LoVo (cell line): Measurements from ENCODE around the gene ZNF580.

Experiments used
- DNase-seq: peaks from one replicate; pipeline ENCODE4 v3.0.0-alpha.2; 2016; ENCODE audit warnings: low spot score

Gene ZNF580

GRCh38 chr19:55606471-55606787, 34.4 kb upstream of the ZNF580 start:
- DNase-seq: no peak

GRCh38 chr19:55606817-55607216, 34.0 kb upstream of the ZNF580 start:
- no peak for DNase-seq

GRCh38 chr19:55609326-55609725, 31.5 kb upstream of the ZNF580 start:
- no peak for DNase-seq

GRCh38 chr19:55611300-55611982, 29.4 kb upstream of the ZNF580 start:
- no peak for DNase-seq

DNA sequence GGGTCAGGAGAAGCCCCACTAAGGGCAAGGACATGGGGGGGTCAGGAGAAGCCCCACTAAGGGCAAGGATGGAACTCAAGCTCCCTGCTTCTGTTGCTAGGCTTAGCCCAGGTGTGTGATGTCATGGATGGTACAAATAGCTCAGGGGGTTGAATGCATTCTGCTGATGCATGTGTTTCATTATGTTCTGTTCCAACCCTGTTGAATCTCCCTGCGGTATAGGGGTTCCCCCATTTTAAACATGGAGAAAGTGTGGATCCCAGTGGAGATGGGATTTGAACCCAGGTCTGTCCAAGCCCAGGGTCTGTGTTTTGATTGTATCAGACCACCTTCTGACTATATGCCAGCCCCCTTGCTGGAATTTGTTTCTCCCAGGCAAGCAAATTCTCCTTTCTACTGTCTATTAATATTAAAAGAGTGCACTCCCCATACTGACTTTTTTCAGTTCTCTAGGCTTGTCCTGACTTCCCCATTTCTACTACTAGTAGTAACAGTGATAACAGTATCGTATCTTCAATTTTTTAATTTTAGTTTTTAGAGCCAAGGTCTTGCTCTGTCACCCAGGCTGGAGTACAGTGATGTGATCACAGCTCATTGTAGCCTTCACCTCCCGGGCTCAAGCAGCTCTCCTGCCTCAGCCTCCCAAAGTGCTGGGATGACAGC, 28.7 kb upstream of the ZNF580 start:
- no peak for DNase-seq

DNA sequence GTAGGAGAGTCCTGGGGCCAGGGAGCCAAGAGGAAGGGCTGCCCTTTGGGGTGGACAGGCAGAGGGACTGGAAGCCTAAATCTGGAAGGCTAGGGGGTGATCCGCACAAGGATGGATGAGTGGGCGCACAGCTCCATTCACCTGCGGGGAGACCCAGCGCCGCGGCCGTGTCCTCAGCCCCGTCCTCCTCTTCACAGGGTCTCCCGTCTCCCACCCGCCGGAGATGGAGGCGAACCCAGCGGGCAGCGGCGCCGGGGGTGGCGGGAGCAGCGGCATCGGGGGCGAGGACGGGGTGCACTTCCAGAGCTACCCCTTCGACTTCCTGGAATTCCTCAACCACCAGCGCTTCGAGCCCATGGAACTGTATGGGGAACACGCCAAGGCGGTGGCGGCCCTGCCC, 27.4 kb upstream of the ZNF580 start:
- DNase-seq: no peak

DNA sequence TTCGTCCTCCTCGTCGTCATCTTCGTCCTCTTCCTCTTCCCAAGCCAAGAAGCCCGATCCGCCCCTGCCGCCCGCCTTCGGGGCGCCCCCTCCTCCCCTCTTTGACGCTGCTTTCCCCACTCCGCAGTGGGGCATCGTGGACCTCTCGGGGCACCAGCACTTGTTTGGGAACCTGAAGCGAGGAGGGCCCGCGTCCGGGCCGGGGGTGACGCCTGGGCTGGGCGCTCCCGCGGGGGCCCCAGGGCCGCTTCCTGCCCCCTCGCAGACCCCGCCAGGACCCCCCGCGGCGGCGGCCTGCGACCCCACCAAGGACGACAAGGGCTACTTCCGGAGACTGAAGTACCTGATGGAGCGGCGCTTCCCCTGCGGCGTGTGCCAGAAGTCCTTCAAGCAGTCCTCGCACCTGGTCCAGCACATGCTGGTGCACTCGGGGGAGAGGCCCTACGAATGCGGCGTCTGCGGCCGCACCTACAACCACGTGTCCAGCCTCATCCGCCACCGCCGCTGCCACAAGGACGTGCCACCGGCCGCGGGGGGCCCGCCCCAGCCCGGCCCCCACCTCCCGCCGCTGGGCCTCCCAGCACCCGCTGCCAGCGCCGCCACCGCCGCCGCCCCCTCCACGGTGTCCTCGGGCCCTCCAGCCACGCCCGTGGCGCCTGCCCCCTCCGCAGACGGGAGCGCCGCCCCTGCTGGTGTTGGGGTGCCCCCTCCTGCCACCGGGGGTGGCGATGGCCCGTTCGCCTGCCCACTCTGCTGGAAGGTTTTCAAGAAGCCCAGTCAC, 26.7 kb upstream of the ZNF580 start:
- no peak for DNase-seq

DNA sequence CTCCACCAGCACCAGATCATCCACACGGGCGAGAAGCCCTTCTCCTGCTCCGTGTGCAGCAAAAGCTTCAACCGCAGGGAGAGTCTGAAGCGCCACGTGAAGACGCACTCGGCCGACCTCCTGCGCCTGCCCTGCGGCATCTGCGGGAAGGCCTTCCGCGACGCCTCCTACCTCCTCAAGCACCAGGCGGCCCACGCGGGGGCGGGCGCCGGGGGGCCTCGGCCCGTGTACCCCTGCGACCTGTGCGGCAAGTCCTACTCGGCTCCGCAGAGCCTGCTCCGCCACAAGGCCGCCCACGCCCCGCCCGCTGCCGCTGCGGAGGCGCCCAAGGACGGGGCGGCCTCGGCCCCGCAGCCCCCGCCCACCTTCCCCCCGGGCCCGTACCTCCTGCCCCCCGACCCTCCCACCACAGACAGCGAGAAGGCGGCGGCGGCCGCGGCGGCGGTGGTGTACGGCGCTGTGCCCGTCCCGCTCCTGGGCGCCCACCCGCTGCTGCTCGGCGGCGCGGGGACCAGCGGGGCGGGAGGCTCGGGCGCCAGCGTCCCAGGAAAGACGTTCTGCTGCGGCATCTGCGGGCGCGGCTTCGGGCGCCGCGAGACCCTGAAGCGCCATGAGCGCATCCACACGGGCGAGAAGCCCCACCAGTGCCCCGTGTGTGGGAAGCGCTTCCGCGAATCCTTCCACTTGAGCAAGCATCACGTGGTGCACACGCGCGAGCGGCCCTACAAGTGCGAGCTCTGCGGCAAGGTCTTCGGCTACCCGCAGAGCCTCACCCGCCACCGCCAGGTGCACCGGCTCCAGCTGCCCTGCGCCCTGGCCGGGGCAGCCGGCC, 25.9 kb upstream of the ZNF580 start:
- DNase-seq: no peak

DNA sequence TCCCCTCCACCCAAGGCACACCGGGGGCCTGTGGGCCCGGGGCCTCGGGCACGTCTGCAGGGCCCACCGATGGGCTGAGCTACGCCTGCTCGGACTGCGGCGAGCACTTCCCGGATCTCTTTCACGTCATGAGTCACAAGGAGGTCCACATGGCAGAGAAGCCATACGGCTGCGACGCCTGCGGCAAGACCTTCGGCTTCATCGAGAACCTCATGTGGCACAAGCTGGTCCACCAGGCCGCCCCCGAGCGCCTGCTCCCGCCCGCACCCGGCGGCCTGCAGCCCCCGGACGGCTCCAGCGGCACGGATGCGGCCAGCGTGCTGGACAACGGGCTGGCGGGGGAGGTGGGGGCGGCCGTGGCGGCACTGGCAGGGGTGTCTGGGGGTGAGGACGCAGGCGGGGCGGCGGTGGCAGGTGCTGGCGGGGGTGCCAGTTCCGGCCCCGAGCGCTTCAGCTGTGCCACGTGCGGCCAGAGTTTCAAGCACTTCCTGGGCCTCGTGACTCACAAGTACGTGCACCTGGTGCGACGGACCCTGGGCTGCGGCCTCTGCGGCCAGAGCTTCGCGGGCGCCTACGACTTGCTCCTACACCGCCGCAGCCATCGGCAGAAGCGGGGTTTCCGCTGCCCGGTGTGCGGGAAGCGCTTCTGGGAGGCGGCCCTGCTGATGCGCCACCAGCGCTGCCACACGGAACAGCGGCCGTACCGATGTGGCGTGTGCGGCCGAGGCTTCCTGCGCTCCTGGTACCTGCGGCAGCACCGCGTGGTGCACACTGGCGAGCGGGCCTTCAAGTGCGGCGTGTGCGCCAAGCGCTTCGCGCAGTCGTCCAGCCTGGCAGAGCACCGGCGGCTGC, 25.0 kb upstream of the ZNF580 start:
- DNase-seq: no peak

- no peak for DNase-seq
Measured at GRCh38 chr19:55616395-55616875, 24.4 kb upstream of the ZNF580 start.

- DNase-seq: no peak
Measured at GRCh38 chr19:55617426-55617825, 23.4 kb upstream of the ZNF580 start.

DNA sequence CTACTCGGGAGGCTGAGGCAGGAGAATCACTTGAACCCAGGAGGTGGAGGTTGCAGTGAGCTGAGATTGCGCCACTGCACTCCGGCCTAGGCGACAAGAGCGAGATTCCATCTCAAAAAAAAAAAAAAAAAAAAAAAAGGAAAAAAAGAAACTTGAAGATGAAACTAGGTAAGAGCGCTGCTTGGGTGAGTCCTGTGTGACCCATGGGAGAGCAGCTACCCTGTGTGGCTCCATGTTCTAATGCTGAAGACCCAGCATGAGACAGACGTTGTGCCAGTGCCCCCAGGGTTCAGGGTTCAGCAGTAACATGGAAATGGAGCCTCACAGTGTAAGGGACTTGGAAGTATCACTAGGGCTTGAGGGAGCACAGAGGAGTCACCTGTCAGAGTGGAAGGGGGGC, 22.4 kb upstream of the ZNF580 start:
- DNase-seq: no peak

DNA sequence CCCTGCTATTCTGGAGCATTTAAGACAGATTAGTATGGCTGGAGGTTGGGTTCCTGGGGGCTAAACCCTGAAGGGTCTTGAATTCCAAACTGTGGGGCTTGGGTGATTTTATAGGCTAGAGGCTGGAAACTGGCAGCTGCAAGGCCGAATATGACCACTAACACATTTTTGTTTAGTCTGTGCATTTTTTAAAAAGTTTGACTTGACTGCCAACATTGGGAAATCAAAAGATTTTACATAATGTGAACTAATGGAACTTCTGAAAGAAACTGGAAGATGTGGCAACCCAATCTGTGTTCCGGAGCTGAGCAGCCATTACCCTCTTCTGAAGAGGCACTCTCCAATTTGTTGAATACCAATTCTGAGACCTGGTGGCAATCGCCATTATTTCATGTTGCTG, 21.5 kb upstream of the ZNF580 start:
- no peak for DNase-seq

DNA sequence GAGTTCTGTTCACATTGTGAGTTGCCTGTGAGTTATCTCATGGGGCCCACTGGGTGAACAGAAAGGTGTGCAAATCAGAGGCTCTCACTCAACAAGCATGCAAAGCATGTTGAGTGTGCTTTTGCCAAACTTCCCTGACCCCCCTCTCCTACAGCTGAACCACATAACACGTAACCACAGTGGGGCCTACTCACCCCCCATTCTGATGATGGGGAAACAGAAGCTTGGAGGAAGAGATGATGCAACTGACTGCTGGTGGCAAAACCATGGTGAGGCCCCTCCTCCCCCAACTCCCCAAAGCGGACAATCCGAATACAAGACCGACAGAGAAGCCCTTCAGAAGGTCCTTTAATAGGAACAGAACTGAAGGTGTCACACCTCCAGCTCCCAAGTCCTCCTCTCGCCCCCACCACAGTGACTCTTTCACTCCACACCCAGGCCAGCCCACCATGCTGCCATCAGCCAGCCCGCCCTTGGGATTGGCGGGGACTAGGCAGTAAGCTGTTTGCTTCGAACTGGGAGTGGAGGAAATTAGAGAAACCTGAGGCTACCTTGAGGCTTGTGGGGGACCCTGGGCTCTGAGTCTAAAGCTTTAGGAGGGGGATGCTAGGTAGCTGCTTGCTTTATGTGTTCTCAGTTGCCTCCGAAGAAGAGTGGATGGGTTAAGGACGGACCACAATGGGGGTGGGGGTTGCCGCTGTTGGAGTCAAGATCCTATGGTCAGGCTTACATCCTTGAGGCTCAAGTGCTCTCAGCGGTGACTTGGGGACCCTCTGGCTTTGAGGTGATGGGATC, 20.2 kb upstream of the ZNF580 start:
- no peak for DNase-seq

DNA sequence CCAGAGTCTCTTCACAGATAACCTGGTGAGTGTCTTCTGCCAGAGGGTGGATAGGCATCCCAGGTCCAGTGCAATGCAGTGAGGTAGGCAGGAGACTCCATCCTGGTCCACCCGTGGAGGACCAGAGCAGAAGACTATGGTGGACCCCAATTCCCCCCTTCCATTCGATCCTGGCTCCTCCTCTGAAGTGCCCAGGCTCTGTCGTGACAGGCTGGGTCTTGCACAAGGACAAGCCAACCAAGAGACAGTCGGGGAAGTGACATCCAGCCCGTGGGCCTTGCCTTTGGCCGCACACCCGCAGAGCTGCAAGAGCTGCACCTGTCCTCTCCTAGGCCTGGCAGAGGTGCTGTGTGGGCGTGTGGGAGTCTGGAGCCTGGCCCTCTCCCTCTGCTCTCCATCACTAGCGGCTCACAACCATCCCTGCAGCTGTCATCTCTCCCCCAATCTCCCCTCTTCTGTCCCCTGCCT, 19.6 kb upstream of the ZNF580 start:
- no peak for DNase-seq

- DNase-seq: no peak
Measured at GRCh38 chr19:55621673-55622231, 19.1 kb upstream of the ZNF580 start.

DNA sequence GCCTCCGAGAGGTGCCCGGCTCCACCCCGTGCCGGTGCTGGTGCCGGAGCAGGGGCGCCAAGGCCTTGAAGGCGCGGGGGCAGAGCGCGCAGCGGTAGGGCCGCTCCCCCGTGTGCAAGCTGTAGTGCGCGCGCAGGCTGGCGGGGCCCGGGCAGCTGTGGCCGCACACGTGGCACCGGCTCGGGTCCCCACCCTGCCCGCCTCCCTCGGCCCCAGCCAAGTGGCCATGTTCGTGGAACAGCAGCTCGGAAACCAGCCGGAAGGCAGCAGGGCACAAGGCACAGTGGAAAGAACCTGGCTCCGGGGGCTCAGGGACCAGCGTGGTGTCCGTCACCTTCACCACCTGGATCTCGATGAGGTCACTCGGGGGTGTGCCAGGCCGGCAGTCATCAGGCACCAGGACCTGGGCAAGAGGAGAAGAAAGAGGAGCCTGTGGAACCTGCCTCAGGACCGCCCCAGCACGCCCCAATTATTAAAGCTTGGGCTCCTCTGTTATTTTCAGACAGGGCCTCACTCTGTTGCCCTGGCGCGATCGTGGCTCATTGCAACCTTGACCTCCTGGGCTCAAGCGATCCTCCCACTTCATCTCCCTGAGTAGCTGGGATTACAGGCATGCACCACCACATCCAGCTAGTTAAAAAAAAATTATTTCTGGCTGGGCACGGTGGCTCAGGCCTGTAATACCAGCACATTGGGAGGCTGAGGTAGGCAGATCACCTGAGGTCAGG, 18.4 kb upstream of the ZNF580 start:
- DNase-seq: no peak

- DNase-seq: no peak
Measured at GRCh38 chr19:55623130-55623529, 17.7 kb upstream of the ZNF580 start.

DNA sequence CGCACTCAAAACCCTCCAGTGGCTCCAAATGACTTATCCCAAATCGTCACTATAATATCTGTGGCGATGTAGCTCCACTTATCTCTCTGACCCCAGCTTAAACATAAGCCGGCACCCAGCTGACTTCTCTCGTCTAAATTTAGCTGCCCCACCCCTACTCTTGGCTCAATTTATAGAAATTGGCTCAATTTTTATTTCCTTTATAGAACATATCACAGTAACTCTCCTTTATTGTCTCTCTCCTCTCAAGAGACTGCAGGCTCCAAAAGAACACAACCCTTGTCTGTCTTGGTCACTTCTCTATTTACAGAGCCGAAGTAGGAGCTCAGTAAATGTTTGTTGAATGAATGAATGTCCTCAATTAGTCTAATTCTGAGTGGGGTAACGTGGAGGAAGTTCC, 17.2 kb upstream of the ZNF580 start:
- no peak for DNase-seq
